A673 (cell line): ENCODE data around the gene TASOR.

Experiments
- EZH2 ChIP-seq: fragments of 200-600 bp; sonication (generic); IDR thresholded peaks from 2 replicates; pipeline ENCODE4 v1.6.1; 2017; ENCODE audit warnings: borderline replicate concordance, low read depth, mild to moderate bottlenecking, mixed read lengths, antibody characterized with exemption, low read length; ENCODE audit not compliant: poor library complexity, severe bottlenecking
- TF ChIP-seq, protein P1 (sequence below): fragments of 300-800, 200-600 bp; sonication (generic); conservative IDR thresholded peaks from 2 replicates; pipeline ENCODE4 v1.5.1; 2017; ENCODE audit warnings: low read depth, mild to moderate bottlenecking, antibody characterized with exemption, low read length, moderate library complexity, mixed read lengths

DNA sequence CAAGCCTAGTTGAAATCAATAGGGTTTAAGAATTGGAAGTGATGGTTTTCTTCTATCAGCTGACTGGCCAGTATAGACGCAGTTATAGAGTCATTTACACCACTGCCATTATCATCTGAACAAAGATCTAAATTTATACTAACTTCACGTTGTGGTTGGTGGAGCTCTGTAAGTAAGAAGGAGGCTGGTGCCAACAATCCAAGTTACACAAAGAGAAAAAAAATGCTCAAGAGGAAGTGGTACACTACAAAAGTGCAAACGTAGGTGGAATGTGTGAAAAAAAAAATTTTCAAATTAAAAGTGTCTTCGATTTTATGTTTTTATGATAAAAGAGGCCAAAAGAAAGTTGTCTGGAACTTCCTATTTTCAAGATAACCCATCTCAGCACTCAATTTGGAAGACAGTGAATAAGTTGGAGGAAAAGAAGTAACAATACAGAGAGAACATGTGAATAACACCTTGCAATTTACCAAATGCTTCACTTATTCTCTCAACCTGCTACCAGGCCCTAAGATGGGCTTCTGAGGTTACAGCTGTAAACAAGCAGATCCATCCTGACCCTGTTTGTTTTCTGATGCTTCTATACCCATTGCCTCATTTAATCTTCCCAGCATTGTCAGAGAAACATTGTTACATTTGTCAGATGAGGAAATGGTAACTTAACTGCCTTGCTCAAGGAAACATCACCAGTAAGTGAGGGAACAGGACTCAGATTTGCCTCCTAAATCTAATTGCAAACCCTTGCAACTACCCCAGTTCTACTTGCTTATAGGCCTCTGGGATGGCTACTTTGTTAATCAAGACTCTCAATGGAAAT lies 12.0 kb upstream of the TASOR start:
- TF ChIP-seq, protein P1, sequence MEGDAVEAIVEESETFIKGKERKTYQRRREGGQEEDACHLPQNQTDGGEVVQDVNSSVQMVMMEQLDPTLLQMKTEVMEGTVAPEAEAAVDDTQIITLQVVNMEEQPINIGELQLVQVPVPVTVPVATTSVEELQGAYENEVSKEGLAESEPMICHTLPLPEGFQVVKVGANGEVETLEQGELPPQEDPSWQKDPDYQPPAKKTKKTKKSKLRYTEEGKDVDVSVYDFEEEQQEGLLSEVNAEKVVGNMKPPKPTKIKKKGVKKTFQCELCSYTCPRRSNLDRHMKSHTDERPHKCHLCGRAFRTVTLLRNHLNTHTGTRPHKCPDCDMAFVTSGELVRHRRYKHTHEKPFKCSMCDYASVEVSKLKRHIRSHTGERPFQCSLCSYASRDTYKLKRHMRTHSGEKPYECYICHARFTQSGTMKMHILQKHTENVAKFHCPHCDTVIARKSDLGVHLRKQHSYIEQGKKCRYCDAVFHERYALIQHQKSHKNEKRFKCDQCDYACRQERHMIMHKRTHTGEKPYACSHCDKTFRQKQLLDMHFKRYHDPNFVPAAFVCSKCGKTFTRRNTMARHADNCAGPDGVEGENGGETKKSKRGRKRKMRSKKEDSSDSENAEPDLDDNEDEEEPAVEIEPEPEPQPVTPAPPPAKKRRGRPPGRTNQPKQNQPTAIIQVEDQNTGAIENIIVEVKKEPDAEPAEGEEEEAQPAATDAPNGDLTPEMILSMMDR = no peak
- no peak for TF ChIP-seq EZH2
